ENCODE results near the gene ASPDH. TPM values are rescaled to one million over a fixed set of nuclear protein-coding genes. Genes with fewer than 3 reads are reported as not detected.

Gene ASPDH
- polyA plus RNA-seq, 3 donors = not detected

- H3K4me3 ChIP-seq (replicated peaks in 1 of 3; ENCODE audit: low read depth in 2 of 3, low read length in 3 of 3) = no peak overlapping the region
- H3K27me3 ChIP-seq (ENCODE audit: control insufficient read depth in 2 of 2, insufficient read depth in 2 of 2, low read length in 2 of 2) = peaks cover 0 to 6% of the 10 kb centered on the region in 2 donors
- no peak for DNase-seq
- peaks cover 18 to 40% (median 24%) of the 10 kb centered on the region in 3 donors for H3K27me3 Mint-ChIP-seq (ENCODE audit: low read depth in 3 of 3)
- H3K27ac ChIP-seq (ENCODE audit: low read depth in 1 of 2, low read length in 2 of 2) = no peak overlapping the region
- no peak overlapping the region for H3K9ac ChIP-seq (ENCODE audit: insufficient read depth, low read length, poor library complexity, severe bottlenecking)
- H2AFZ ChIP-seq (ENCODE audit: insufficient read depth, low read depth, low read length, poor library complexity, severe bottlenecking) = no peak overlapping the region
- intact Hi-C loops (cut with micrococcal nuclease) = no loop called here
- no peak overlapping the region for H3K27ac Mint-ChIP-seq
- H3K36me3 Mint-ChIP-seq = no peaks in the 10 kb centered on the region
- H3K9me3 Mint-ChIP-seq = peaks cover 0 to 8% (median 6%) of the 10 kb centered on the region in 7 donors
- no peak overlapping the region for H3K4me3 Mint-ChIP-seq
- H3K4me1 ChIP-seq (ENCODE audit: control insufficient read depth in 1 of 2, insufficient read depth in 2 of 2, low read length in 2 of 2) = peaks cover 3 to 4% of the 10 kb centered on the region in 2 donors
- WGBS (ENCODE audit: insufficient coverage) = 77% methylated on average over 3 of the region's 12 CpGs
- H3K36me3 ChIP-seq (replicated peaks in 1 of 2; ENCODE audit: control insufficient read depth in 1 of 2, insufficient read depth in 2 of 2, low read length in 2 of 2) = no peaks in the 10 kb centered on the region
- no peaks in the 10 kb centered on the region for H4K20me1 ChIP-seq (ENCODE audit: insufficient read depth, low read length)
- TF ChIP-seq CTCF (IDR thresholded peaks at IDR 0.05) = no peak
- no peaks in the 10 kb centered on the region for H3K79me2 ChIP-seq (ENCODE audit: insufficient read depth, low read length)
- peaks cover 4% of the 10 kb centered on the region for H3K4me1 Mint-ChIP-seq
- no peaks in the 10 kb centered on the region for H3K9me3 ChIP-seq (replicated peaks in 1 of 2; ENCODE audit: control insufficient read depth in 1 of 2, insufficient read depth in 1 of 2, low read length in 2 of 2)
- H3K4me2 ChIP-seq (replicated peaks; ENCODE audit: extremely low read depth, low read length, poor library complexity, severe bottlenecking) = no peak overlapping the region
These were observed 2.7 kb upstream of the ASPDH start for GRCh38 chr19:50516456-50516855.

DNA sequence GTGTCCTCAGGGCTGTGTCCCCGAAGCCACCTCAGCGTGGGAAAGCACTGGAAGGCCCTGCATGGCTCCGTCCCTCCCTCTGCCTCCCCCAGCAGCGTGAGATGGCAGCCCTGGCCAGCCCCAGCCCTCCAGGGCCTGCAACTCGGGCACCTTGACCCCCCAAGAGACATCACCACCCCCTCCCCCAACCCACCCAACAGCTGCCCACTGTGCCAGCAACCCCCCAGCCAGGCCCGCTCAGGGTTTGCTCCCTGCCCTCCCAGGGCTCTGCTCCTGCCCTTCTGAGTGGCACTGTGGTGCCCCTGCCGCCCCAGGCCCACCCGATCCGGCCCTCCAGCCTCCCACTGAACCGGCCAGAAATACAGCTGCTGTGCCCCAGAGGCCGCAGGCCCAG, 1.5 kb upstream of the ASPDH start:
- H3K36me3 Mint-ChIP-seq = no peaks in the 10 kb centered on the region
- H3K9me3 Mint-ChIP-seq = peaks cover 0 to 8% (median 6%) of the 10 kb centered on the region in 7 donors
- Histone ChIP-seq H3K79me2 (ENCODE audit: insufficient read depth, low read length) (peaks cover 4% of the 10 kb centered on the region), H3K4me3 (replicated peaks in 1 of 3; ENCODE audit: low read depth in 2 of 3, low read length in 3 of 3) (no peak overlapping the region), H3K4me1 (ENCODE audit: control insufficient read depth in 1 of 2, insufficient read depth in 2 of 2, low read length in 2 of 2) (peaks cover 10 to 13% of the 10 kb centered on the region in 2 donors), H3K9ac (ENCODE audit: insufficient read depth, low read length, poor library complexity, severe bottlenecking) (no peak overlapping the region), H3K27me3 (ENCODE audit: control insufficient read depth in 2 of 2, insufficient read depth in 2 of 2, low read length in 2 of 2) (peaks cover 0 to 6% of the 10 kb centered on the region in 2 donors), H2AFZ (ENCODE audit: insufficient read depth, low read depth, low read length, poor library complexity, severe bottlenecking) (no peak overlapping the region), H3K36me3 (replicated peaks in 1 of 2; ENCODE audit: control insufficient read depth in 1 of 2, insufficient read depth in 2 of 2, low read length in 2 of 2) (no peaks in the 10 kb centered on the region), H3K9me3 (replicated peaks in 1 of 2; ENCODE audit: control insufficient read depth in 1 of 2, insufficient read depth in 1 of 2, low read length in 2 of 2) (no peaks in the 10 kb centered on the region), H4K20me1 (ENCODE audit: insufficient read depth, low read length) (no peaks in the 10 kb centered on the region), H3K4me2 (replicated peaks; ENCODE audit: extremely low read depth, low read length, poor library complexity, severe bottlenecking) (no peak overlapping the region), H3K27ac (ENCODE audit: low read depth in 1 of 2, low read length in 2 of 2) (no peak overlapping the region)
- intact Hi-C loops (cut with micrococcal nuclease) = no loop called here
- TF ChIP-seq CTCF (IDR thresholded peaks at IDR 0.05) = no peak
- 80% methylated on average over 8 of the region's 11 CpGs for WGBS (ENCODE audit: insufficient coverage)
- no peak overlapping the region for H3K4me3 Mint-ChIP-seq
- peaks cover 16 to 40% (median 24%) of the 10 kb centered on the region in 3 donors for H3K27me3 Mint-ChIP-seq (ENCODE audit: low read depth in 3 of 3)
- peaks cover 14% of the 10 kb centered on the region for H3K4me1 Mint-ChIP-seq
- H3K27ac Mint-ChIP-seq = no peak overlapping the region
- no peak for DNase-seq
